Fibroblast of lung (primary cell): ENCODE data around the gene PDE1A. TPM values are rescaled to one million over a fixed set of nuclear protein-coding genes. Genes with fewer than 3 reads are reported as not detected.
A peak's percentile ranks its signal among the peaks of the same experiment; 100 is the strongest.

Experiments used
- DNase-seq, 2 donors: peaks; one replicate each; pipeline versions ENCODE4 v3.0.0 to v3.0.0-alpha.2; 2010; ENCODE audit warnings: low read depth in 2 of 2
- H2AFZ ChIP-seq: 2 replicates; pipeline ENCODE4 v1.5.1; 2012; ENCODE audit warnings: low read length, control low read depth, inconsistent platforms
- H3K27ac ChIP-seq: 2 replicates; pipeline ENCODE4 v1.5.1; 2011; ENCODE audit warnings: low read length, control low read depth; ENCODE audit not compliant: insufficient read depth
- H3K27me3 ChIP-seq: 2 replicates; pipeline ENCODE4 v1.5.1; 2011; ENCODE audit warnings: mild to moderate bottlenecking, low read length; ENCODE audit not compliant: control insufficient read depth, insufficient read depth
- H3K36me3 ChIP-seq: 2 replicates; pipeline ENCODE4 v1.5.1; 2011; ENCODE audit warnings: low read length; ENCODE audit not compliant: control insufficient read depth, insufficient read depth
- H3K4me1 ChIP-seq: 2 replicates; pipeline ENCODE4 v1.5.1; 2011; ENCODE audit warnings: low read length; ENCODE audit not compliant: control insufficient read depth, insufficient read depth; ENCODE audit errors: extremely low read depth
- H3K4me2 ChIP-seq: 2 replicates; pipeline ENCODE4 v1.5.1; 2011; ENCODE audit warnings: low read length, control low read depth; ENCODE audit not compliant: insufficient read depth; ENCODE audit errors: extremely low read depth
- H3K4me3 ChIP-seq, 4 experiments: fragments of 200-600 bp in 1 of 4; sonication (generic) in 1 of 4; replicated peaks in 1 of 4; 2 replicates each; pipeline ENCODE4 v1.5.1; 2011 to 2016; ENCODE audit warnings: low read length in 4 of 4, low read depth in 3 of 4, mild to moderate bottlenecking in 3 of 4, control low read depth in 2 of 4, inconsistent platforms in 1 of 4, mixed read lengths in 1 of 4; ENCODE audit not compliant: insufficient read depth in 1 of 4; ENCODE audit errors: control extremely low read depth in 1 of 4
- H3K79me2 ChIP-seq: 2 replicates; pipeline ENCODE4 v1.5.1; 2012; ENCODE audit warnings: mild to moderate bottlenecking, low read length, inconsistent platforms; ENCODE audit not compliant: control insufficient read depth, insufficient read depth
- H3K9ac ChIP-seq: 2 replicates; pipeline ENCODE4 v1.5.1; 2011; ENCODE audit warnings: mild to moderate bottlenecking, low read length, control low read depth; ENCODE audit not compliant: insufficient read depth
- H3K9me3 ChIP-seq: 2 replicates; pipeline ENCODE4 v1.5.1; 2012; ENCODE audit warnings: low read depth, low read length; ENCODE audit not compliant: control insufficient read depth, insufficient read depth
- H4K20me1 ChIP-seq: 2 replicates; pipeline ENCODE4 v1.5.1; 2011; ENCODE audit warnings: low read length; ENCODE audit not compliant: control insufficient read depth, insufficient read depth; ENCODE audit errors: extremely low read depth
- EZH2 ChIP-seq: IDR thresholded peaks from 2 replicates; pipeline ENCODE4 v1.5.1; 2012; ENCODE audit warnings: low read length, control low read depth, mild to moderate bottlenecking; ENCODE audit errors: missing control alignments
- polyA plus RNA-seq, 2 donors: library from polyadenylated mRNA; depleted of rRNA in 1 of 2; stranded (reverse) in 1 of 2; unstranded in 1 of 2; fragments of >200 nt; gene quantifications; 2 replicates each; pipeline ENCODE4 v1.2.1, GENCODE V29; 2011 to 2012; ENCODE audit warnings: missing spikeins in 1 of 2
- total RNA-seq: library from RNA; depleted of rRNA; stranded (reverse); fragments of >200 nt; gene quantifications from 2 replicates; pipeline ENCODE4 v1.2.1, GENCODE V29; 2014
- TF ChIP-seq, protein P1 (sequence below), 2 donors: IDR thresholded peaks in 1 of 2; conservative IDR thresholded peaks in 1 of 2; 1 replicate in 1 of 2; 2 replicates in 1 of 2; pipeline ENCODE4 v1.5.1; 2011 to 2012; ENCODE audit warnings: low read length in 2 of 2, control low read depth in 1 of 2, inconsistent platforms in 1 of 2, low read depth in 1 of 2, mild to moderate bottlenecking in 1 of 2

Gene PDE1A
- total and polyA plus RNA-seq, 2 donors (not counting 1 experiment from before 2014, with no cell fraction given) = 4.0 to 7.1 TPM

DNA sequence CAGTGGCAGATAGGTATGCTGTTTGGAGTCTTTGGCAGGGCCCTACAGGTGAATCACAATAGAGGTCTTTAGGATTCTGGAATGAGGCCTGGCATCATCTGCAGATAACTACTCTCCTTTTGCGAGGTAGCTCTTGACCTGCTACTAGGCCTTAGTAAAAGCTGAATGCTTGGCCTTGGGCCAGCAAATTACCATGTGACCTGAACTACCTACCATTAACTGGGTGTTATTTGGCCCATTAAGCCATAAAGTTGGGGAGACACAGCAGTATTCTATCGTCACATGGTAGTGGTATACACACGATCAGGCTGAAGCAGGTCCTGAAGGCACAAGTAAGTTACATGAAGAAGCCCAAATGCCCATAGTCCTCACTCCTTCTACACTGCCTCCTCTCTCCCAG, 263.0 kb downstream of the PDE1A start:
- Histone ChIP-seq H3K4me2 (no peak overlapping the region), H3K4me3 (no peak overlapping the region), H3K36me3 (no peaks in the 10 kb centered on the region), H3K4me1 (no peaks in the 10 kb centered on the region), H3K27me3 (no peaks in the 10 kb centered on the region), H2AFZ (no peak overlapping the region), H4K20me1 (no peaks in the 10 kb centered on the region), H3K9ac (no peak overlapping the region), H3K27ac (no peak overlapping the region), H3K9me3 (no peaks in the 10 kb centered on the region), H3K79me2 (no peaks in the 10 kb centered on the region)
- TF ChIP-seq, protein P1, sequence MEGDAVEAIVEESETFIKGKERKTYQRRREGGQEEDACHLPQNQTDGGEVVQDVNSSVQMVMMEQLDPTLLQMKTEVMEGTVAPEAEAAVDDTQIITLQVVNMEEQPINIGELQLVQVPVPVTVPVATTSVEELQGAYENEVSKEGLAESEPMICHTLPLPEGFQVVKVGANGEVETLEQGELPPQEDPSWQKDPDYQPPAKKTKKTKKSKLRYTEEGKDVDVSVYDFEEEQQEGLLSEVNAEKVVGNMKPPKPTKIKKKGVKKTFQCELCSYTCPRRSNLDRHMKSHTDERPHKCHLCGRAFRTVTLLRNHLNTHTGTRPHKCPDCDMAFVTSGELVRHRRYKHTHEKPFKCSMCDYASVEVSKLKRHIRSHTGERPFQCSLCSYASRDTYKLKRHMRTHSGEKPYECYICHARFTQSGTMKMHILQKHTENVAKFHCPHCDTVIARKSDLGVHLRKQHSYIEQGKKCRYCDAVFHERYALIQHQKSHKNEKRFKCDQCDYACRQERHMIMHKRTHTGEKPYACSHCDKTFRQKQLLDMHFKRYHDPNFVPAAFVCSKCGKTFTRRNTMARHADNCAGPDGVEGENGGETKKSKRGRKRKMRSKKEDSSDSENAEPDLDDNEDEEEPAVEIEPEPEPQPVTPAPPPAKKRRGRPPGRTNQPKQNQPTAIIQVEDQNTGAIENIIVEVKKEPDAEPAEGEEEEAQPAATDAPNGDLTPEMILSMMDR (conservative IDR thresholded peaks at IDR 0.05 in 1 of 2, IDR thresholded peaks at IDR 0.05 in 1 of 2; ENCODE audit: low read depth in 1 of 2, low read length in 2 of 2) = no peak
- no peak for TF ChIP-seq EZH2
- DNase-seq = no peak

DNA sequence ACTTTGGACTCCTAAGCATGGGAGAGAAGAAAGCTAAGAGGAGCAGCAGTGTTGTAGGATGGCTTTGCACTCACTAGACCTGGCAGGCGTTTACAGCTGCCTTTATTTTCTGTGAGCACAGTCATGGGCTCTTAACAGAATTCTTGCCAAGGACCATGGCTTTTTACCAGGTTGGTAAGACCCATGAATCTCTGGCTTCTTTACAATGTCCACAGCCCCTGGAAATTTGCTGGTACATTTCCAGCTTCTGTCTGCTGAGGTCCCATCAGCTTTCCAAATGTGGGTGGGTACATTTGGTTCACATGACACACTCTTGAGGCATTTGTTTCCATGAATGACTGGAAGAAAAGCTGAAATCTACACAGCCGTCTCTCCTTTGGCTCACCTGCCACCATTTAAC, 278.5 kb downstream of the PDE1A start:
- Histone ChIP-seq H4K20me1 (no peaks in the 10 kb centered on the region), H2AFZ (no peak overlapping the region), H3K4me2 (no peak overlapping the region), H3K27ac (no peak overlapping the region), H3K9ac (no peak overlapping the region), H3K9me3 (no peaks in the 10 kb centered on the region), H3K4me1 (no peaks in the 10 kb centered on the region), H3K4me3 (no peak overlapping the region), H3K79me2 (no peaks in the 10 kb centered on the region), H3K27me3 (no peaks in the 10 kb centered on the region), H3K36me3 (no peaks in the 10 kb centered on the region)
- peak in 1 of 2 donors; percentile 46 for DNase-seq
- TF ChIP-seq, protein P1 (conservative IDR thresholded peaks at IDR 0.05 in 1 of 2, IDR thresholded peaks at IDR 0.05 in 1 of 2; ENCODE audit: low read depth in 1 of 2, low read length in 2 of 2) = no peak
- TF ChIP-seq EZH2 = no peak

- H3K9me3 ChIP-seq = no peaks in the 10 kb centered on the region
- no peaks in the 10 kb centered on the region for H3K36me3 ChIP-seq
- H3K4me1 ChIP-seq = no peaks in the 10 kb centered on the region
- no peak overlapping the region for H3K9ac ChIP-seq
- no peak overlapping the region for H3K27ac ChIP-seq
- no peak overlapping the region for H2AFZ ChIP-seq
- no peaks in the 10 kb centered on the region for H3K79me2 ChIP-seq
- no peak overlapping the region for H3K4me3 ChIP-seq
- TF ChIP-seq EZH2 = no peak
- TF ChIP-seq, protein P1 (conservative IDR thresholded peaks at IDR 0.05 in 1 of 2, IDR thresholded peaks at IDR 0.05 in 1 of 2; ENCODE audit: low read depth in 1 of 2, low read length in 2 of 2) = no peak
- H3K27me3 ChIP-seq = no peaks in the 10 kb centered on the region
- peak; percentile 28 to 49 for DNase-seq
- no peaks in the 10 kb centered on the region for H4K20me1 ChIP-seq
- H3K4me2 ChIP-seq = no peak overlapping the region
Observed at GRCh38 chr2:182144776-182145165, 282.1 kb downstream of the PDE1A start.
